HTERT RPE-1 (cell line): ENCODE measurements around the gene PDE3B.

ENCODE experiments used
- in situ Hi-C: fragments of 300-500 bp; cut with MboI; formaldehyde crosslinking; loops from 4 replicates; pipeline ENCODE4 v1.14.3; 2020; ENCODE audit warnings: low sequenced_read_pairs

PDE3B gene

GRCh38 chr11:14908214-14908880 lies 264.7 kb downstream of the PDE3B start:
- in situ Hi-C loops, result no loop called here

GRCh38 chr11:14914536-14914935 lies 270.9 kb downstream of the PDE3B start:
- in situ Hi-C loops, result no loop called here

- in situ Hi-C loops, result no loop called here
Observed at GRCh38 chr11:14916403-14916802, 272.8 kb downstream of the PDE3B start.
